PC-9 (cell line): ENCODE measurements around the gene TGM1.

ENCODE experiments used
- EZH2 ChIP-seq: fragments of 200-600 bp; sonication (generic); IDR thresholded peaks from 2 replicates; pipeline ENCODE4 v1.8.0; 2017; ENCODE audit warnings: antibody characterized with exemption, low read depth
- TF ChIP-seq, protein P1 (sequence below): fragments of 200-600 bp; sonication (generic); conservative IDR thresholded peaks from 2 replicates; pipeline ENCODE4 v1.6.1; 2017; ENCODE audit warnings: mixed run types, antibody characterized with exemption, mild to moderate bottlenecking, moderate library complexity

DNA sequence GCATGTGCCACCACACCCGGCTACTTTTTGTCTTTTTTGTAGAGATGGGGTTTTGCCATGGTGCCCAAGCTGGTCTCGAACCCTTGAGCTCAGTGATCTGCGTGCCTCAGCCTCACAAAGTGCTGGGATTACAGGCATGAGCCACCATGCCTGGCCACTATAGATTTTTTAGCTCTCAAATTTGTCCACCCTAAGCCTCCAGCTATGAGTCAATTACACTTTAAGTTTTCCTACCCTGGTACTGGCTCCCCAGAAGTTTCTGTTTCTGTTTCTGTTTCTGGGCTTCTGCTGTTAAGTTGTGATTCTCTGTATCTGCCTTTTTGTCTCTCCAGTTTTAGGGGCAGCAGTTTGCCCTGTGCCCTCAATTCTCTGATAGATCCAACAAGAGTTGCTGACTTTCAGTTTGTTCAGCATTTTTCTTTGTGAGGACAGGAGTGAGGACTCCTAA, 16.2 kb downstream of the TGM1 start:
- TF ChIP-seq, protein P1, sequence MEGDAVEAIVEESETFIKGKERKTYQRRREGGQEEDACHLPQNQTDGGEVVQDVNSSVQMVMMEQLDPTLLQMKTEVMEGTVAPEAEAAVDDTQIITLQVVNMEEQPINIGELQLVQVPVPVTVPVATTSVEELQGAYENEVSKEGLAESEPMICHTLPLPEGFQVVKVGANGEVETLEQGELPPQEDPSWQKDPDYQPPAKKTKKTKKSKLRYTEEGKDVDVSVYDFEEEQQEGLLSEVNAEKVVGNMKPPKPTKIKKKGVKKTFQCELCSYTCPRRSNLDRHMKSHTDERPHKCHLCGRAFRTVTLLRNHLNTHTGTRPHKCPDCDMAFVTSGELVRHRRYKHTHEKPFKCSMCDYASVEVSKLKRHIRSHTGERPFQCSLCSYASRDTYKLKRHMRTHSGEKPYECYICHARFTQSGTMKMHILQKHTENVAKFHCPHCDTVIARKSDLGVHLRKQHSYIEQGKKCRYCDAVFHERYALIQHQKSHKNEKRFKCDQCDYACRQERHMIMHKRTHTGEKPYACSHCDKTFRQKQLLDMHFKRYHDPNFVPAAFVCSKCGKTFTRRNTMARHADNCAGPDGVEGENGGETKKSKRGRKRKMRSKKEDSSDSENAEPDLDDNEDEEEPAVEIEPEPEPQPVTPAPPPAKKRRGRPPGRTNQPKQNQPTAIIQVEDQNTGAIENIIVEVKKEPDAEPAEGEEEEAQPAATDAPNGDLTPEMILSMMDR, result no peak
- no peak for TF ChIP-seq EZH2
